ENCODE measurements around the gene PDHX.

The PDHX gene

DNA sequence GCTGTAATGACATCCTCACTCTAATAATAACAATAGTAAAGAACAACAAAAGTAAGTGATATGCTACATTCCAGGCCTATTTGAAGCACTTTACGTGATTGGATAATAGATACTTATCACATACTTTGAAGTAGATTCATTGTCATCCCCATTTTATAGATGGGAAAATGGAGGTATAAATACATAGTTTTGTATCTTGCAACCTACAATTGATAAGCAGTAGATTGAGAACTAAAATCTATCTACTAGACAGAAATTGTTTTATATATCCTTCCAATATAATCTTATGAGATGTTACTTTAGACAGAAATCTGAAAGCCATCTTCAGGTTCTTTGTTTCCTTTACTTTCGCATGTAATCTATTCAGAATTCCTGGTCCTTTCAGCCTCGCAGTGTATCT, 118.0 kb downstream of the PDHX start:
- H3K4me3 ChIP-seq (ENCODE audit: low read length), result no peak overlapping the region
- no peak for DNase-seq (ENCODE audit: low read depth)
- TF ChIP-seq, protein P1, sequence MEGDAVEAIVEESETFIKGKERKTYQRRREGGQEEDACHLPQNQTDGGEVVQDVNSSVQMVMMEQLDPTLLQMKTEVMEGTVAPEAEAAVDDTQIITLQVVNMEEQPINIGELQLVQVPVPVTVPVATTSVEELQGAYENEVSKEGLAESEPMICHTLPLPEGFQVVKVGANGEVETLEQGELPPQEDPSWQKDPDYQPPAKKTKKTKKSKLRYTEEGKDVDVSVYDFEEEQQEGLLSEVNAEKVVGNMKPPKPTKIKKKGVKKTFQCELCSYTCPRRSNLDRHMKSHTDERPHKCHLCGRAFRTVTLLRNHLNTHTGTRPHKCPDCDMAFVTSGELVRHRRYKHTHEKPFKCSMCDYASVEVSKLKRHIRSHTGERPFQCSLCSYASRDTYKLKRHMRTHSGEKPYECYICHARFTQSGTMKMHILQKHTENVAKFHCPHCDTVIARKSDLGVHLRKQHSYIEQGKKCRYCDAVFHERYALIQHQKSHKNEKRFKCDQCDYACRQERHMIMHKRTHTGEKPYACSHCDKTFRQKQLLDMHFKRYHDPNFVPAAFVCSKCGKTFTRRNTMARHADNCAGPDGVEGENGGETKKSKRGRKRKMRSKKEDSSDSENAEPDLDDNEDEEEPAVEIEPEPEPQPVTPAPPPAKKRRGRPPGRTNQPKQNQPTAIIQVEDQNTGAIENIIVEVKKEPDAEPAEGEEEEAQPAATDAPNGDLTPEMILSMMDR (IDR thresholded peaks at IDR 0.05; ENCODE audit: insufficient read depth, low read depth, low read length, missing control alignments), result no peak

DNA sequence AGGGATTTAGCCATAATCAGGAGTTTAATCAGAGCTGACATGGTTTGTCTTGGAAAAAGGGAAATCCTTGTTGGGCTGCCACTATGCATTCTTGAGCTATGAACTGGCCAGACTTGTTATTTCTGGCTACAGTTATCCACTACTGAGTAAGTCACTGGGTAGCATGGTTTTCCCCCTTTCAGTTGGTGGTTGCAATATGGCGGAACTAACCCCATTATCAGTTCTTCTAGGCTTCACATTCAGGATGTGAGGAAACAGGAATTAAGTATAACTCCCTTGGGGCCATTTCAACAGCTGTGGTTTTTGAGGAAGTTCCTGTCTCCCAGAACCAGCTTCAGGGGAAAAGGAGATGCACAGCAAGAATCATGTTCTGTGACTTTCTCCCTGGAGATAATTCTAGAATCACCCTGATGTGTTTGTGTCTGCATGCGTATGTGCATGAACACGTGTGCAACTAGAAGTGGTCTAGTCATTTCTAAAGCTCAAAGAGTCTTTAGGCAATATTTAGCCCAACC, 119.5 kb downstream of the PDHX start:
- TF ChIP-seq, protein P1 (IDR thresholded peaks at IDR 0.05; ENCODE audit: insufficient read depth, low read depth, low read length, missing control alignments), result no peak

DNA sequence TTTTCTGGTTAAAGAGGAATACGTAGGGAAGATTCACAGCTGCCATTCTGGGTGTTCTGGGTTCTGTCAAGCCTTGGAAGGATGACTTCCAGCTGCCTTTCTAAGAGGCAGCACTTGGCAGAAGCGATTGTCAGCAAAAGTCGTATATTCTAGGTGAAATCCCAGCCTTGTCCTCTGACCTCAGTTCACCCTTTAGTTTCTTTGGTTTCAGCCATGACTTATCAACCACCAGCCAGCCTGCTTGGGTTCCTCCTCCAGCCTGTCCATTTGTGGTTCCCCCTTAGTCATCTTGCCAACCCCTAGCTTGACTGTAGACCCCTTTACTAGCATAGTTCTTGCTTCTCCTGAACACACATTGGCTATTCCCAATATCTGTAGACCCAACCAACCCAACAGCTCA, 120.2 kb downstream of the PDHX start:
- TF ChIP-seq, protein P1 (IDR thresholded peaks at IDR 0.05; ENCODE audit: insufficient read depth, low read depth, low read length, missing control alignments), result no peak
- no peak overlapping the region for H3K4me3 ChIP-seq (ENCODE audit: low read length)
- DNase-seq (ENCODE audit: low read depth), result no peak

More for the DNA sequence above, 119.5 kb downstream of the PDHX start:
- DNase-seq (ENCODE audit: low read depth), result peak; percentile 89
- no peak overlapping the region for H3K4me3 ChIP-seq (ENCODE audit: low read length)

DNA sequence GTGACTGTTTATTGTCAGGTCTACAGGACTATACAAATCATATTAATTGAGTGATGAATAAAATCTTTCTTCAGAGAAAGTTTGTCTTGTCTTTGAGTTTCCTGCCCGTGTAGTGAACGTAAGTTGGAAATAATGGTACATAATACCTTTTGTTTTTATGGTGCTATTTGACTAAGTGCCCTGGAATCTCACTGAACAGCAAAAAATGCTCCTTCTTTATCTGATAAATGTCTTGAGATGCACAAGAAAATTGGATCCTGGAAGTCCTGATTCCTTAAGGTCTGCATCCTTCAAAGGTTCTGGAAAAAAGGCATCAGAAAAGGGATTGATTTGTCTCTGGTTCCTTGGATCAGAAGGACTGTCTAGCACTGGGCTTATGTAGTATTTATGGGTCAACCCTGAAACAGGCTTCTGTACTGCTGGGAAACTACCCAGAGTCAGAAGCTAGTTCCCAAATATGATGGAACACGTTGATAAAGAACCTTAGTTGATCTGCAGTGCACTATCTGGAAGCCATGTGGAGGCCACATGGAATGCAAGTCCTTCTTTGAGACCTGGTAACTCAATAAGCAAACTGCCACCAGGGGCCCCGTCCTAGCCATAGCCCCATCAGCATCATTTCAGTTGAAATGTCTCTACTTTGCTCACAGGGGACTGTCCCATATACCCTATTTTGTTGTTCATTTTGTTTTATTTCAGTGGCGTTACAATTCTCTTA, 122.0 kb downstream of the PDHX start:
- DNase-seq (ENCODE audit: low read depth), result no peak
- TF ChIP-seq, protein P1 (IDR thresholded peaks at IDR 0.05; ENCODE audit: insufficient read depth, low read depth, low read length, missing control alignments), result no peak

DNA sequence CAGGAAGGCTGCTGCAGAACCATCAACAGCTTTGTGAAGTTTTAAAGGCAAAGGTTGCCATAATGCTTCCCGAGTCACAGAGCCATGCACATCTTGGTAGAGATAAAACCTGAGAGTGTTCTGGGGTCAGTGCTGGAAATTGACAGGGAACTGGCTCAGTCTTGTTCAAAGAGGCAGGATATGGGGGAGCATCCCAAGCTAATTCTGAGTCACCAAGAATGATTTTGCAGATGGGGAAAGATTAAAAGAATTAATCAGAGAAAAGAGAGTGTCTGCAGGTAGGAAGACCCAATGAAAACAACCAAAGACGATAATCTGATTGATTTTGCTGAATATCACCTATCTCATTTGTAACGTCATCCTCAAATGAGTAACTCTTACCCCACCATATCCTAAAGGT, 122.7 kb downstream of the PDHX start:
- TF ChIP-seq, protein P1 (IDR thresholded peaks at IDR 0.05; ENCODE audit: insufficient read depth, low read depth, low read length, missing control alignments), result no peak
- no peak overlapping the region for H3K4me3 ChIP-seq (ENCODE audit: low read length)
- DNase-seq (ENCODE audit: low read depth), result peak; percentile 60

More for the DNA sequence above, 122.0 kb downstream of the PDHX start:
- no peak overlapping the region for H3K4me3 ChIP-seq (ENCODE audit: low read length)

DNA sequence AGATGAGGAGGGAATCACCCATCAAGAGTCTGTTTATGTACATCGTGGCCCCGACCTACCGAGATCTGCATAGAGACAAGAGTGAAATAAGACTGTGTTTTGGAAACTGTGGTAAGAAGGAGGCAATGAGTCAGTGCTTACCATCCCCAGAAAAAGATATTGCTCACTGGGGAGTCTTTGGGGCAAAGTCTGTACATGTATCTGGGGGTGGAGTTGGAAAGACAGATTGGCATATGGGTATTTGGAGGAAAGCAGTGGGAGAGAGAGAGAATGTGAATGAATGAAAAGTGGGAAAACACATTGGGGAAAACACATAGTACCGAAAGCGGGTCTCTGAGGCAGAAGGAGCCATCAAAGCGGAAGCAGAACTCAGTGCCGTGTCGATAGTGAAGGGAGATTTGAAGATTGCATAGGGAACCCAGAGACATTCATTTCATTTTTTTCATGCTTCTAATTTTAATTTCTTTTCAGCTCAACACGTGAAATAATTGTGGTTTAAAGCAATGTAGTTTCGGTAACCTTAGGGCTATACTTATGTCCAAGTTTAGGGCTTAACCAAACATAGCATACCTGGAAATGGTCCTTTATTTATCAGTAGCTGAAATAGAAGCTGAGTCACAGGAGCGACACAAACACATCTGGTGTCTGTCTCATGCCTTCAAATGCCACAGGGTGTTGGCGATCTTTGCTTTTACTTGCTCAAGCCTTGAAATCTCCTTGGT, 124.0 kb downstream of the PDHX start:
- peak overlapping the region; percentile 2 for H3K4me3 ChIP-seq (ENCODE audit: low read length)
- peak; percentile 95 for DNase-seq (ENCODE audit: low read depth)

More for the DNA sequence above, 124.0 kb downstream of the PDHX start:
- TF ChIP-seq, protein P1 (IDR thresholded peaks at IDR 0.05; ENCODE audit: insufficient read depth, low read depth, low read length, missing control alignments), result no peak

Data from epithelial cell of esophagus (primary cell).